ENCODE measurements around the gene IQSEC3.

GRCh38 chr12:131732-132495 lies 65.3 kb downstream of the IQSEC3 start:
- no peak for TF ChIP-seq SP1 (IDR thresholded peaks at IDR 0.05)
- no peak for TF ChIP-seq LEF1 (IDR thresholded peaks at IDR 0.05; ENCODE audit: borderline replicate concordance)
- TF ChIP-seq NFRKB (IDR thresholded peaks at IDR 0.05): no peak
- no peak for TF ChIP-seq BHLHE40 (IDR thresholded peaks at IDR 0.05; ENCODE audit: borderline replicate concordance)
- TF ChIP-seq PKNOX1 (IDR thresholded peaks at IDR 0.05): no peak
- no peak for TF ChIP-seq ELF4 (IDR thresholded peaks at IDR 0.05)
- TF ChIP-seq FOXK2 (IDR thresholded peaks at IDR 0.05): no peak
- no peak for TF ChIP-seq FOXM1 (IDR thresholded peaks at IDR 0.05; ENCODE audit: borderline replicate concordance)
- TF ChIP-seq CTBP1 (IDR thresholded peaks at IDR 0.05; ENCODE audit: borderline replicate concordance): no peak
- TF ChIP-seq L3MBTL2 (conservative IDR thresholded peaks at IDR 0.05): no peak
- TF ChIP-seq HDGF (IDR thresholded peaks at IDR 0.05; ENCODE audit: borderline replicate concordance): no peak
- no peak for TF ChIP-seq FOXA1 (IDR thresholded peaks at IDR 0.05)
- no peak for TF ChIP-seq SUZ12 (IDR thresholded peaks at IDR 0.05)
- TF ChIP-seq ARNT (IDR thresholded peaks at IDR 0.05): no peak
